NCI-H2227 (cell line): Measurements from ENCODE around the gene KIRREL3.

Experiments
- DNase-seq: peaks from one replicate; lab custom pipeline; 2025; ENCODE audit not compliant: unreplicated experiment; lab: John Stamatoyannopoulos, UW

Gene KIRREL3

GRCh38 chr11:126797457-126798169, 203.0 kb downstream of the KIRREL3 start:
- no peak for DNase-seq

- no peak for DNase-seq
Measured at GRCh38 chr11:126793596-126793995, 207.0 kb downstream of the KIRREL3 start.

- no peak for DNase-seq
Measured at GRCh38 chr11:126791991-126792390, 208.6 kb downstream of the KIRREL3 start.

GRCh38 chr11:126791446-126791845, 209.1 kb downstream of the KIRREL3 start:
- no peak for DNase-seq

GRCh38 chr11:126790550-126791081, 210.0 kb downstream of the KIRREL3 start:
- no peak for DNase-seq

GRCh38 chr11:126782810-126783209, 217.8 kb downstream of the KIRREL3 start:
- no peak for DNase-seq

GRCh38 chr11:126781942-126782341, 218.6 kb downstream of the KIRREL3 start:
- no peak for DNase-seq

GRCh38 chr11:126776119-126776518, 224.5 kb downstream of the KIRREL3 start:
- DNase-seq = no peak

GRCh38 chr11:126772267-126772666, 228.3 kb downstream of the KIRREL3 start:
- no peak for DNase-seq

- DNase-seq = no peak
Measured at GRCh38 chr11:126768702-126769101, 231.9 kb downstream of the KIRREL3 start.

- no peak for DNase-seq
Measured at GRCh38 chr11:126766440-126766839, 234.1 kb downstream of the KIRREL3 start.

- no peak for DNase-seq
Measured at GRCh38 chr11:126765196-126765595, 235.4 kb downstream of the KIRREL3 start.

GRCh38 chr11:126764231-126764630, 236.3 kb downstream of the KIRREL3 start:
- no peak for DNase-seq

- no peak for DNase-seq
Measured at GRCh38 chr11:126756855-126757254, 243.7 kb downstream of the KIRREL3 start.

GRCh38 chr11:126756421-126756820, 244.1 kb downstream of the KIRREL3 start:
- DNase-seq = no peak

GRCh38 chr11:126755526-126755925, 245.0 kb downstream of the KIRREL3 start:
- DNase-seq = no peak

- DNase-seq = peak; percentile 23
Measured at GRCh38 chr11:126754591-126755426, 245.8 kb downstream of the KIRREL3 start.

GRCh38 chr11:126753990-126754389, 246.6 kb downstream of the KIRREL3 start:
- no peak for DNase-seq

- no peak for DNase-seq
Measured at GRCh38 chr11:126751242-126751641, 249.3 kb downstream of the KIRREL3 start.

GRCh38 chr11:126748793-126749192, 251.8 kb downstream of the KIRREL3 start:
- DNase-seq = no peak

- DNase-seq = peak; percentile 71
Measured at GRCh38 chr11:126748100-126748791, 252.3 kb downstream of the KIRREL3 start.
